Neural crest cell (in vitro differentiated cells): ENCODE results near the gene IQCK. TPM values are rescaled to one million over a fixed set of nuclear protein-coding genes. Genes with fewer than 3 reads are reported as not detected.

Source experiments
- DNase-seq: peaks from one replicate; pipeline ENCODE4 v3.0.0; 2021; ENCODE audit warnings: low read depth, mixed read lengths, low spot score
- H3K27ac Mint-ChIP-seq: one replicate; pipeline ENCODE4 v1.8.0; 2021; ENCODE audit warnings: mild to moderate bottlenecking, mixed read lengths; ENCODE audit not compliant: unreplicated experiment
- H3K27me3 Mint-ChIP-seq: 2 replicates; pipeline ENCODE4 v1.8.0; 2021; ENCODE audit warnings: low read depth, mild to moderate bottlenecking, mixed read lengths
- H3K36me3 Mint-ChIP-seq: 2 replicates; pipeline ENCODE4 v1.8.0; 2021; ENCODE audit warnings: low read depth, mild to moderate bottlenecking, mixed read lengths
- H3K4me1 Mint-ChIP-seq: 2 replicates; pipeline ENCODE4 v1.8.0; 2021; ENCODE audit warnings: mixed read lengths
- H3K4me3 Mint-ChIP-seq: one replicate; pipeline ENCODE4 v1.8.0; 2021; ENCODE audit warnings: mild to moderate bottlenecking, mixed read lengths
- H3K9me3 Mint-ChIP-seq: 2 replicates; pipeline ENCODE4 v1.8.0; 2021; ENCODE audit warnings: mixed read lengths
- total RNA-seq: library from RNA; stranded (reverse); gene quantifications from 2 replicates; pipeline ENCODE4 v1.2.1, GENCODE V29; 2021
- TF ChIP-seq, protein P1 (sequence below): fragments of 200-600 bp; sonication (generic); conservative IDR thresholded peaks from 2 replicates; pipeline ENCODE4 v1.5.0; 2021; ENCODE audit warnings: antibody characterized with exemption, mild to moderate bottlenecking

The IQCK gene
- total RNA-seq, 1 donor from 2014 or later = 23.7 TPM

DNA sequence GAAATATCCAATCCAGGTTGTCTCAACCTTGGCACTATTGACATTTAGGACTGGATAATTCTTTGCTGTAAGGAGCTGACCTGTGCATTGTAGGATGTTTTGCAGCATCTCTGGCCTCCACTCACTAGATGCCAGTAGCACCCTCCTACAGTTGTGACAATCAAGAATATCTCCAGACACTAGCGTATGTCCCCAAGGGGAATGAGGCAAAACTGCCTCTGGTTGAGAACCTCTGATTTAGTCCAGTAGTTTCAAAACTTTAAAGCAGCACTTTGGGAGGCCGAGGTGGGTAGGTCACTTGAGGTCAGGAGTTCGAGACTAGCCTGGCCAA is 48.4 kb downstream of the IQCK start:
- TF ChIP-seq, protein P1, sequence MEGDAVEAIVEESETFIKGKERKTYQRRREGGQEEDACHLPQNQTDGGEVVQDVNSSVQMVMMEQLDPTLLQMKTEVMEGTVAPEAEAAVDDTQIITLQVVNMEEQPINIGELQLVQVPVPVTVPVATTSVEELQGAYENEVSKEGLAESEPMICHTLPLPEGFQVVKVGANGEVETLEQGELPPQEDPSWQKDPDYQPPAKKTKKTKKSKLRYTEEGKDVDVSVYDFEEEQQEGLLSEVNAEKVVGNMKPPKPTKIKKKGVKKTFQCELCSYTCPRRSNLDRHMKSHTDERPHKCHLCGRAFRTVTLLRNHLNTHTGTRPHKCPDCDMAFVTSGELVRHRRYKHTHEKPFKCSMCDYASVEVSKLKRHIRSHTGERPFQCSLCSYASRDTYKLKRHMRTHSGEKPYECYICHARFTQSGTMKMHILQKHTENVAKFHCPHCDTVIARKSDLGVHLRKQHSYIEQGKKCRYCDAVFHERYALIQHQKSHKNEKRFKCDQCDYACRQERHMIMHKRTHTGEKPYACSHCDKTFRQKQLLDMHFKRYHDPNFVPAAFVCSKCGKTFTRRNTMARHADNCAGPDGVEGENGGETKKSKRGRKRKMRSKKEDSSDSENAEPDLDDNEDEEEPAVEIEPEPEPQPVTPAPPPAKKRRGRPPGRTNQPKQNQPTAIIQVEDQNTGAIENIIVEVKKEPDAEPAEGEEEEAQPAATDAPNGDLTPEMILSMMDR = no peak
- no peak overlapping the region for H3K27ac Mint-ChIP-seq
- peaks cover 8% of the 10 kb centered on the region for H3K4me1 Mint-ChIP-seq
- H3K36me3 Mint-ChIP-seq = peaks cover 19% of the 10 kb centered on the region
- H3K4me3 Mint-ChIP-seq = no peak overlapping the region
- H3K27me3 Mint-ChIP-seq = peaks cover 16% of the 10 kb centered on the region
- peaks cover 5% of the 10 kb centered on the region for H3K9me3 Mint-ChIP-seq
- no peak for DNase-seq

DNA sequence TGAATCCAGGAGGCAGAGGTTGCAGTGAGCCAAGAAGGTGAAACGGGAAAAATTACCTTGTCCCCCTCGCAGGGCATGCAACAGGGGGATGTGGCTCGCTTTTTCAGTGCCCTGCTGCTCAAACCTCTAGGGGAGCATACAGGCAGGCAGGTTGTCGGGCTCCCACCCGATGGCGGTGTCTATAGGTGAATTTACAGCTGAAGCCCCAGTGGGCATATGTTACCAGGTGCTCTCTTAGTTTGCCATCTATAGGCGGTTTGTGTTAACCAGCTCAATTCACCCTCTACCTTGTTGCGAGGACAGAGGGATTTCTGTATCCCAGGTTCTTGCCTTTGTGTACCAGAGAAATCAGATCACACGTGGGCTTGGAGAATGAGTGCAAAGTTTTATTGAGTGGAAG is 48.9 kb downstream of the IQCK start:
- H3K9me3 Mint-ChIP-seq = peaks cover 5% of the 10 kb centered on the region

DNA sequence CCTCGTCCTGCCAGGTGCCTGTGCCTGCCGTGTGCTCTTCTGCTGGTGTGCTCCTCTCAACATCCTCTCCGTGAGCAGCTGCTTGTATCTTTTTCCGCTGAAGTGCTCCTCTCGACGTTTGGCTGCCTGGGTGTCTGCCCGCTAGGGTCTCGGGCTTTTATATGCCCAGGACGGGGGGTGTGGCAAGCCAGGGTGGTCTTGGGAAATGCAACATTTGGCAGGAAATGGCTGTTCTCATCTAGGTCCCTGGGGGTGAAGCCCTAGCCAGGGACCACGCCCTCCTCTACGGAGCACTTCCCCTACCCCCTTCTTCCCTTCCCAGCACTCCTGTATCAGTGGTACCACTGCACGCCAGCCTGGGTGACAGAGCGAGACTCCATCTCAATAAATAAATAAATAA is 49.4 kb downstream of the IQCK start:
- Mint-ChIP-seq H3K4me1 (peaks cover 14% of the 10 kb centered on the region), H3K9me3 (peaks cover 5% of the 10 kb centered on the region), H3K27ac (no peak overlapping the region), H3K4me3 (no peak overlapping the region), H3K36me3 (peaks cover 19% of the 10 kb centered on the region), H3K27me3 (peaks cover 7% of the 10 kb centered on the region)
- TF ChIP-seq, protein P1 = no peak
- DNase-seq = no peak

More for the DNA sequence above, 48.9 kb downstream of the IQCK start:
- H3K4me1 Mint-ChIP-seq = peaks cover 13% of the 10 kb centered on the region
- TF ChIP-seq, protein P1 = no peak
- peaks cover 12% of the 10 kb centered on the region for H3K27me3 Mint-ChIP-seq
- H3K4me3 Mint-ChIP-seq = no peak overlapping the region
- peaks cover 19% of the 10 kb centered on the region for H3K36me3 Mint-ChIP-seq
- DNase-seq = no peak
- H3K27ac Mint-ChIP-seq = no peak overlapping the region

DNA sequence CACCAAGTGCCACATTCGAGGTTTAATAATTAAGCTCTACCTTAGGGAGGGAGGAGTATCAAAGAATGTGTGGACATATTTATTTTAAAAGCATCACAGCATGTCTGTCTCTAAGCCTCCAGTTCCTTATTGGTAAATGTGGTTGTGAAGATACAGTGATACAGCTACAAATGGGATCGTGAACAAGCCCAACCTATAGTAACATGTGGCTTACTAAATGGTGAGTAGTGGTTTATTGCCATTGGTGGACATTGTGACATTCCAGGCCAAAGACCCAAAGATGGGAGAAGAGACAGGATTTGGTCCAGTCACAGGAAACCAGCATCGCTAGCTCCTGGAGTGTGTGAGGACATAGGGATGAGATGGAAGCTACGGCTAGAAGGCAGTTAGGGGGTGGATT is 51.2 kb downstream of the IQCK start:
- peaks cover 10% of the 10 kb centered on the region for H3K4me1 Mint-ChIP-seq
- peaks cover 3% of the 10 kb centered on the region for H3K27me3 Mint-ChIP-seq
- DNase-seq = no peak
- peaks cover 5% of the 10 kb centered on the region for H3K9me3 Mint-ChIP-seq
- TF ChIP-seq, protein P1 = no peak
- no peak overlapping the region for H3K27ac Mint-ChIP-seq
- no peak overlapping the region for H3K4me3 Mint-ChIP-seq
- peaks cover 21% of the 10 kb centered on the region for H3K36me3 Mint-ChIP-seq

DNA sequence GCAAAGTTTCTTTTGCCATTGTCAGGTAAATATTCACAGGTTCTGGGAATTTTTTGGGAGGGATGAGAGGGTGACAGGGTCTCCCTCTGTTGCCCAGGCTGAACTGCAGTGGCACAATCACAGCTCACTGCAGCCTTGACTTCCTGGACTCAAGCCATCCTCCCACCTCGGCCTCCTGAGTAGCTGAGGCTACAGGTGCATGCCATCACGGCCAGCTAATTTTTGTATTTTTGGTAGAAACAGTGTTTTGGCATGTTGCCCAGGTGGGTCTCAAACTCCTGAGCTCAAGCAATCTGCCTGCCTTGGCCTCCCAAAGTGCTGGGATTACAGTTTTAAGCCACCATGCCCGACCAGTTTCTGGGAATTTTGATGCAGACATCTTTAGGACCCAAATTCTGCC is 53.0 kb downstream of the IQCK start:
- Mint-ChIP-seq H3K4me3 (no peak overlapping the region), H3K9me3 (peaks cover 5% of the 10 kb centered on the region), H3K27me3 (peaks cover 2% of the 10 kb centered on the region), H3K4me1 (peaks cover 15% of the 10 kb centered on the region), H3K27ac (no peak overlapping the region), H3K36me3 (peaks cover 22% of the 10 kb centered on the region)
- TF ChIP-seq, protein P1 = no peak
- DNase-seq = no peak

DNA sequence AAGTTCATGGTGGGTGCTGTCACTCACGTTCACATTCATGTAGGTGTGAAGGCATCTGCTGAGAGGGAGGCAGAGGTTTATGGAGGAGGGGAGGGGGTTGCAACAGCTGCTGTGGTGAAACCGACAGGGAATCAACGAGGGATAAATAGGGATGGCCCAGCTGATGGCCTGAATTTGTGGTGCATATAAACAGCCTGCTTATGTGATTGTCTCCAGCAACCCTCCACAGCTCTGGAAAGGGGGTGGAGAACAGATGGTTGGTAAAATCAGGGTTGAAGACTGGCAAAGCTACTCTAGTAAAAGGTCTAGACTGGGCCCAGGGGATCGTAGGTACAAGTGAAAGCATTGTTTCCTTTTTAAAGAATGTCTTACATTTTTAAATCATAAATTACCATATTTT is 53.7 kb downstream of the IQCK start:
- H3K27ac Mint-ChIP-seq = no peak overlapping the region

More for the DNA sequence above, 53.7 kb downstream of the IQCK start:
- Mint-ChIP-seq H3K36me3 (peaks cover 21% of the 10 kb centered on the region), H3K4me1 (peaks cover 19% of the 10 kb centered on the region), H3K4me3 (no peak overlapping the region), H3K9me3 (peaks cover 5% of the 10 kb centered on the region), H3K27me3 (no peaks in the 10 kb centered on the region)
- TF ChIP-seq, protein P1 = no peak
- no peak for DNase-seq
